SK-N-SH treated with all-trans-retinoic acid at 6 μM for 48 hours (cell line): ENCODE measurements around the gene CHL1.

Experiments
- ISL1 ChIP-seq: fragments of 250-450 bp; sonication (Bioruptor Pico); IDR thresholded peaks from 2 replicates; pipeline ENCODE4 v2.1.2; 2022; ENCODE audit warnings: mild to moderate bottlenecking, moderate library complexity
- OSR1 ChIP-seq: fragments of 250-450 bp; sonication (Bioruptor Pico); IDR thresholded peaks from 2 replicates; pipeline ENCODE4 v1.8.0; 2022; ENCODE audit warnings: moderate library complexity, mild to moderate bottlenecking, inconsistent platforms
- RARB ChIP-seq: fragments of 250-450 bp; sonication (Bioruptor Pico); IDR thresholded peaks from 2 replicates; pipeline ENCODE4 v1.8.0; 2021; ENCODE audit warnings: mild to moderate bottlenecking, moderate library complexity
- ZFP30 ChIP-seq: fragments of 450-650 bp; formaldehyde crosslinking; IDR thresholded peaks from 2 replicates; pipeline ENCODE4 v1.5.0; 2022; ENCODE audit warnings: mild to moderate bottlenecking, moderate library complexity
- TF ChIP-seq, protein P1 (sequence below): fragments of 250-450 bp; sonication (Bioruptor Pico); IDR thresholded peaks from 2 replicates; pipeline ENCODE4 v1.8.0; 2020; ENCODE audit warnings: mild to moderate bottlenecking, moderate library complexity, borderline replicate concordance
- TF ChIP-seq, protein P2 (sequence below): fragments of 250-450 bp; sonication (Bioruptor Pico); IDR thresholded peaks from 2 replicates; pipeline ENCODE4 v1.5.1; 2021; ENCODE audit warnings: mild to moderate bottlenecking, moderate library complexity

- TF ChIP-seq ZFP30 (CRISPR knock-in tag) (no peak), OSR1 (no peak), RARB (CRISPR knock-in tag) (no peak), ISL1 (no peak)
- TF ChIP-seq, protein P1, sequence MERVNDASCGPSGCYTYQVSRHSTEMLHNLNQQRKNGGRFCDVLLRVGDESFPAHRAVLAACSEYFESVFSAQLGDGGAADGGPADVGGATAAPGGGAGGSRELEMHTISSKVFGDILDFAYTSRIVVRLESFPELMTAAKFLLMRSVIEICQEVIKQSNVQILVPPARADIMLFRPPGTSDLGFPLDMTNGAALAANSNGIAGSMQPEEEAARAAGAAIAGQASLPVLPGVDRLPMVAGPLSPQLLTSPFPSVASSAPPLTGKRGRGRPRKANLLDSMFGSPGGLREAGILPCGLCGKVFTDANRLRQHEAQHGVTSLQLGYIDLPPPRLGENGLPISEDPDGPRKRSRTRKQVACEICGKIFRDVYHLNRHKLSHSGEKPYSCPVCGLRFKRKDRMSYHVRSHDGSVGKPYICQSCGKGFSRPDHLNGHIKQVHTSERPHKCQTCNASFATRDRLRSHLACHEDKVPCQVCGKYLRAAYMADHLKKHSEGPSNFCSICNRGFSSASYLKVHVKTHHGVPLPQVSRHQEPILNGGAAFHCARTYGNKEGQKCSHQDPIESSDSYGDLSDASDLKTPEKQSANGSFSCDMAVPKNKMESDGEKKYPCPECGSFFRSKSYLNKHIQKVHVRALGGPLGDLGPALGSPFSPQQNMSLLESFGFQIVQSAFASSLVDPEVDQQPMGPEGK (CRISPR knock-in tag), result no peak
- TF ChIP-seq, protein P2, sequence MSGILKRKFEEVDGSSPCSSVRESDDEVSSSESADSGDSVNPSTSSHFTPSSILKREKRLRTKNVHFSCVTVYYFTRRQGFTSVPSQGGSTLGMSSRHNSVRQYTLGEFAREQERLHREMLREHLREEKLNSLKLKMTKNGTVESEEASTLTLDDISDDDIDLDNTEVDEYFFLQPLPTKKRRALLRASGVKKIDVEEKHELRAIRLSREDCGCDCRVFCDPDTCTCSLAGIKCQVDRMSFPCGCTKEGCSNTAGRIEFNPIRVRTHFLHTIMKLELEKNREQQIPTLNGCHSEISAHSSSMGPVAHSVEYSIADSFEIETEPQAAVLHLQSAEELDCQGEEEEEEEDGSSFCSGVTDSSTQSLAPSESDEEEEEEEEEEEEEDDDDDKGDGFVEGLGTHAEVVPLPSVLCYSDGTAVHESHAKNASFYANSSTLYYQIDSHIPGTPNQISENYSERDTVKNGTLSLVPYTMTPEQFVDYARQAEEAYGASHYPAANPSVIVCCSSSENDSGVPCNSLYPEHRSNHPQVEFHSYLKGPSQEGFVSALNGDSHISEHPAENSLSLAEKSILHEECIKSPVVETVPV (CRISPR knock-in tag), result no peak
Measured at GRCh38 chr3:396293-396692, 199.7 kb downstream of the CHL1 start.
